CD4-positive, alpha-beta T cell treated with Interleukin-12 subunit alpha and Interleukin-12 subunit beta, for 1 hour (primary cell): ENCODE results near the gene CDK17.

Source experiments
- DNase-seq: peaks from one replicate; pipeline ENCODE4 v3.0.0-alpha.2; 2020

CDK17 gene

DNA sequence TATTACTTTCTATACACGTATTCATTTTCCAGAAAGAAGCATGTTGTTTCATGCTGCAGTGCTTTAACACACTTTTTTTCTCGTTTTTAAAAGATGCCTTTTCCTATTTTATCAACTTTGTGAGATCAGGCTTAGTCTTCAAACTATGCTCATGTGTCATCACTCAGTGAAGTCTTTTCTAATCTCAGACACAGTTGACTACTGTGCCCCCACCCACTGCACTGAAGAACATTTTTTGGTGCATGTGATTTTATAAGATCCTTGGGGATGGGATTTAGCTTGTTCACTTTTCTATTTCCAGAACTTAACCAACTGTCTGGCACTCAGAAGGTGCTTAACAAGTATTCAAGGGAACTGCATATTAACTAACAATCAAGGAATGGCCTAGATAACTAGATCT lies 85.5 kb downstream of the CDK17 start:
- DNase-seq, result no peak

DNA sequence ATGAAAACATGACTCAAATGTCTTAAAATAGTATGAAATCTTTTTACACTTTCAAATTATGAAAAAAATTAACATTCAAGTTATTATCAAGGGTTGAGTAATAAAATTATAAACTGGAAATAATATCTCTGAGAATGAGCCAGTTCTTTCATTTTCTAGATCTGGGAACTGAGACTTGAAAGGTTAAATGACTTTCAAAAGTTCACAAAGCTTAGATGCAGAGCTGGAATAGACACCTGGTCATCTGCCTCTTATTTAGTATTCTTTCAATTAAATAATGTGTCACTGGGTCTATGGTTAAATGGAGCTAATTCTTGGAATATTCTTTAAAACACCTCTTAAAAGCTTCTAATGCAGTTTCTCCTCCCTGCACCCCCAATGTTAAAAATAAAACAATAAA lies 86.6 kb downstream of the CDK17 start:
- no peak for DNase-seq

DNA sequence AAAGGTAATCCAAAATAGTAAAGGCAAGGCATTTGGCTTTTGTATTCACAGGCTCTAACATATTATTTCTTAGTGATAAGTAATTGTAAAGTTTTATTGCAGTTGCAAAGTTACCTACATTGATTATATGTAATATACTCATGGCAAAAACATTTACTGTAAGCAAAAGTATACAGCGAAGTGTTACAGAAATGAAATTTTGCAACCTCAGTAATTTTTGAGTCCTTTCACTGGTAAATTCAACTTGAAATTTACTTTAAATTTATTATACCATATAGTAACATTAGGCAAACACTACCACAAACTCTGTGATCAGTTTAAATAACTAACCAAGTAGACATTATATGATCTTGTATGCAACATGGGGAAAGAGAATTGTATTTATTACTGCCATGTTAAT lies 89.0 kb downstream of the CDK17 start:
- no peak for DNase-seq

DNA sequence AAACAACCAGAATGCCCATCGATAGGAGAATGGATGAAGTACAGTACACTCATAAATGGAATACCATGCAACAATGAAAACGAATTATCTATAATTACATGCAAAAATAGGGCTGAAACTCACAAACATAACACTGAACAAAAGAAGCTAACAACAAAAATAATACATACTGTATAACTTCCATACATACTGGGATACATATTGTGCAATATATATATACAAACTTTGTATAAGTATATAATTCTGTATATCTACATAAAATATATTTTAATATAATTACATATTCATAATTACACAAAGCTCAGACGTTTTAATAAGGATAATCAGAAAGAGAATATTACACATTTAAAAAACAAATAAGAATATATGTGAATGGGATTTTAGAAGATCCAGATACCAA lies 90.2 kb downstream of the CDK17 start:
- no peak for DNase-seq

DNA sequence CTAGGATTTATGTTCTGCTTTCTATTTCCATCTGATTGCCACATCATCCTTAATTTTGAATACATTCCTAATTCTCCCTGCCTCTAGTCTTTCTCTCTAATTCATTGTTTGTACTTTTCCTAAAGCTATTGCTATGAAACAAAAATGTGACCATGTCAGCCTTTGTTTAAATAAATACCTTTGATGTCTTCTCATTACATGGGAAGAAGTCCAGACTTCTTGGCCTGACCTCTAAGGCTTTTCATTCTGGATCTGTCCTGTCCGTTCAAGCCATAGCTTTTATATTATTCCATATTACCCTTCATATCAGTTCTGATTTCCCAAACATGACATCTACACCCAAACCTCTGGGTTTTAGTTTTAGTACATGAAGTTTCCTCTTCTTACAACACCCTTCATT lies 91.4 kb downstream of the CDK17 start:
- DNase-seq, result no peak

DNA sequence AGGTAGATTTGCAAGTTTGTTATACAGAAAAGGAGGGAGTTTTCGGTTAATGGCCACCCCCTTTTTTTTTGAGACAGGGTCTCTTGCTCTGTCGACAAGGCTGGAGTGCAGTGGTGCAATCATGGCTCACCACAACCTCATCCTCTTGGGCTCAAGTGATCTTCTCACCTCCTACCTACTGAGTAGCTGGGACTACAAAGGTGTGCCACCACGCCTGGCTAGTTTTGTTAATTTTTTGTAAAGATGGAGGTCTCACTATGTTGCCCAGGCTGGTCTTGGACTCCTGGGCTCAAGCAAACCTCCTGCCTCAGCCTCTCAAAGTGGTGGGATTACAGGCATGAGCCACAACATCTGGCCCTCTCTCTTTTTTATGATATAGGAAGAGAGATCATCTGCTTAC lies 94.6 kb downstream of the CDK17 start:
- DNase-seq, result no peak

DNA sequence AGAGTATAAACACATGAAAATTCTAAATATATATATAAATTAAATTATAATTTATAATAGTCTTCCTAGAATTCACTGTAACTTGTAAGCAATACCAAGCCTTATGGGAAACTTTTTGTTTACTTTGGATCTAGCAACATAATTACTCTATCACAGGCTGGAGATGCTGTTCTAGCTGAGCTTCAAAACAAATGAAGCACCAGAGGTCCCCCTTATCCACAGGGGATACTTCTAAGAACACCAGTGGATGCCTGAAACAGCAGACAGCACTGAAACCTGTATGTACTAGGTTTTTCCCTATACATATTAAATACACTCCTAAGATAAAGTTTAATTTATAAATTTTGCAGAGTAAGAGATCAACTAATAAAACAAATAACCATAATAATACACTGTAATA lies 96.6 kb downstream of the CDK17 start:
- no peak for DNase-seq

DNA sequence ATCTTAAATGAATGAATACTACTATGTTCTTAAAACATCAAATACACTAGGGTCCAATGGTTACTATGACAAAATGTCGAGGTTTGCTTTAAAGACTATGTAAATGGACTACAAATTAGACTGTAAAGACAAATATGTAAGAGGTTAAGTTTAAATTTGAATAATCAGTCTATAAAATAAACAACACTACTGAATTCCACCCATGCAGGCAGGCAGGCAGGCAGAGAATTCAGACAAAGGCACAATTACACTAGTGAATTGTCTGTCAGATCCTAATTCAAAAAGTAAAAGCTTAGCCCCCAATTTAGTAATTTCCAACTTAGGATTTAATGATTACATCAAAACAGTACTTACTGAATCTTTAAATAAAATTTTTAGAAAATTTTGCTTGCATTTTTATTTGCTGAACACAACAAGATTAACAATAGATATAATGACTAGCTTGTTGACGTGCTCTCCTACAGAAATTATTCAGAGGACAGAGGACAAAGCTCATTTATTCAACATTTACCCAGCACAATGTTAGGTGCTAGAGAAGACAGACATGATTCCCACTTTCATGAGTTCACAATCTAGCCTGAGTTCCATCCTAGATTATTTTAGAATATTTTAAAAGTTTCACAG lies 97.4 kb downstream of the CDK17 start:
- no peak for DNase-seq

DNA sequence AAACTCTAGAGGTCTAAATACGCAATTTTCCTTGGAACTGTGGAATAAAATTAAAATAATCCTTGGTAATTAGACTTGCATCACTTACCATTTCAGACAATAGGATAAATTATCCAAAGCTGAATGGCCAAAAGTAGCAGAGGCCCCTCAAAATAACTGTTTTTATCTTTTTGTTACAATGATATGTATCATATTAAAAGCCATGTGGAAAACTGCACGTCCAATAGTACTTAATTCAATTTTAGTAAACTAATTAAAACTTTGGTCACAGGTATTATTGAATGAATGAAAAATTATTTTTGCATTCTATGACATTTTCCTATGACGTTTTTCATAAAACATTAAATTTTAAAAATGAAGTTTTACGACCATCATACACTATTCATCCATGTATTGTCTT lies 98.5 kb downstream of the CDK17 start:
- no peak for DNase-seq

DNA sequence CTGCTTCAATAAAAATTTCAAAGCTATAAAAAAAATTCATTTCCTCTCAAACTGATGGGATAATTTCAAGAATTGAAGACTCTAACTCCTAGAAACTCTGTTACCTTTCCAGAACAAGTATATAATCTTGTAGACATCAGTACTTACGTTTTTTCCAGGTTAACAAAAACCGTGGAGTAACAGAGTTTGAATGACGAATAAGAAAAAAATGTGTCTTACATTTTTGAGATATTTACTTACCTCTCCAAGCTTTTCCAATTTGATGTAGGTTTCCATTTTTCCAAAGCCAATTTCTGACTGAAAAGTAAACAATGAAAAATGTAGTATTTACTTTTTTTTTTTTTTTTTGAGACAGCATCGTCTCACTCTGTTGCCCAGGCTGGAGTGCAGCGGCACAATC lies 100.2 kb downstream of the CDK17 start:
- no peak for DNase-seq

DNA sequence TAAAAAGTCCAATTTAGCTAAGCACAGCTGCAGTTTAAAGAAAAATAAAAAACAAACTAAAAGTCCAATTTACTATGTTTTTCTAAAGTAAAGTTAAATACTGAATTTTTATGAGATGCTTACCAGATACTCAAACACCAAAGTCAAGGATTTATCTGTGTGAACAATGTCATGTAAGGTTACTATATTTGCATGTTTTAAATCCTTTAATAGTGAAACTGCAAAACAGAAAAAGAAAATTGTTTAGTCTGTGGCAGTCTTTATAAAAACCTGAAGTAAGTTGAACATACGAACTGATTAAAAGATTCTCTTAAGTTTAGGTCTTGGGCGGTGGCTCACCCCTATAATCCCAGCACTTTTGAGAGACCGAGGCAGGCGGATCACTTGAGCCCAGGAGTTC lies 102.7 kb downstream of the CDK17 start:
- no peak for DNase-seq

DNA sequence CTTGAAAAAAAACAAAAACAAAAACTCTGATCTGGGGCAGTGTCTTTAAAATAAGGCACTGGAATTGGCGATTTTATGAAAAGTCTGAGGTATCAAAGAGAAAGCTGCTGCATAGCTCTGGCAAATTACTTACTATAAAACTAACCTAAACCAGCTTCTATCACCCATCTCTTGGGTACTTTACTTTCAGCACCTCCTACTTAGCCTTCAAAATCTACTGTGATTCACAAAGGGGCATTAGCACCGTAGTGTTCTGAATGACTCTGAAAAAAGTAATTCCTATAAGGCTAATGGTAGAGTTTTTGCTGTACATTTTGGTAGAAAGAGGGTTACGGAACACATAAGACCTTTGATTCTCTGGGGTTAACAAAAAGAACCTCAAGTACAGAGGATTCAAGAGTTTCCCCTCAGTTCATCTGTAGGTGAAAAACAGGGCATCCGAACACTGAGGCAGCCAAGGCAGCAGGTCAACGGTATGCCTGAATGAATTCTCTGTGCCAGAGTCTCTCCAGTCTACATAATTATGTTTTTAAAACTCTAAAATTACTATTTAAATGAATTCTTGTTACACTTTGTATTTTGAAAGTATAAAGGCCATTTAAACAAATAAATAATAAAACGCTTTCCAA lies 104.6 kb downstream of the CDK17 start:
- DNase-seq, result no peak

DNA sequence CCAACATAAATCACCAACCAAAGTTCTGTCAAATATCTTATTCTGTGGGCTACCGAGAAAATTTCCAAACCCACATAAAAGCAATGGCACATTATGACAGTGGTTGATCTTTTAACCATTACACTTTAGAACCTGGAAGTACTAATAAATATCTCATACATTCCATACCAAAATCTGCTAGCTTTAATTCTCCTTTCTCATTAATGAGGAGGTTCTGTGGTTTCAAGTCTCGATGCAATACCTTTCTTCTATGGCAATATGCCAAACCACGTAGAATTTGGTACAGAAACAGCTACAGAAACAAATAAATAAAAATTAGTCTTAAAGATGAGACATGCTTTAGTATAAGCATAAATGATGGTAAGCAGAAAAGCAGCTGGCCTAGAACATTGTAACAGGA lies 105.4 kb downstream of the CDK17 start:
- DNase-seq, result peak; percentile 38

DNA sequence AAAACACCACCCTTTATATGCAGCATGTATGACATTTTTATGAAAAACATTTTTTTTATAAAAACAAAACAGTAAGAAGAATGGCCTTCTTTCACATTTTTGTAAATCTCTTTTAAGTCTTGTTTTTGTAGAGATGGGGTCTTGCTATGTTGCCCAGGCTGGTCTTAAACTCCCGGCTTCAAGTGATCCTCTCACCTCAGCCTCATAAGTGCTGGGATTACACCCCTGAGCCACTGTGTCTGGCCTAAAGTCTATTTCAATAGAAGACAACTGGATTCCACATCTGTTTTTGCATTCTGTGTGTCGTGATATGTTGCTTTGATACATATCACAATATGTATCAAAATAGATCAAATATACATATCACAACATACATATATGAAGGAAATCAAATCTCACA lies 107.1 kb downstream of the CDK17 start:
- DNase-seq, result no peak

DNA sequence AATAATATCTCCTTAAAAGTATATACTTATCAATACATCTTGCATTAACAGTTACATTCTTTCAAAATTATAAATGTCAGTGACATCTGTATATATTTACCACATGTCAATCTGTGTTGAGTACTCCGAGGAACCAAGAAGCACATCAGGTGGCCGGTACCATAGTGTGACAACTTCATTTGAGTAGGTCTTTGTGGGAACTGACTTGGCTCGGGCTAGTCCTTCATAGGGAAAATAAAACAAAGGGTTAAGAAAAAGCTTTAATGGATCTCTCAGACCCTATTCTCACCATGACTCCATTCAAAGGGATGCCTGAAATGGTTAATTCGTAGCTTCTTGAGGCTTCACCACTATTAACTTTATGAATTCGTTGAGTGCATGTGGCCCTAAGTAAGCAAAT lies 111.2 kb downstream of the CDK17 start:
- DNase-seq, result no peak

DNA sequence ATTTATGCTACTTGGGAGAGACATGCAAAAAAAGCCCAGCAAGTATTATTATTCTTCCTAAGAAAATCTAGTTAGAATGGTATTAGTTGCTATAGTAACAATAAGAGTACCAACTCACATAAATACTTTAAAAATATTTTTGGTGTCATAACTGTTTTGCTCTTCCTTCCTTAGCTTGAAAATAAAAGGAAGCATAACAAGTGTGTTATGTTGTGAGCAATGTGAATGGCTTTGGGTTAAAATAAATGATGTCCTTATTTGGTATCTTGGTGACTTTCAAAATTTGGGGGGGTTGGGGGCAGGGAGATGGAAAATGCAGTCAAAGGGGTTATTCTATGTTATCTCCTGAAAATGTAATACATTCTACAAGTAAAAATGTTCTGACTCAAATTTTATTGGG lies 115.1 kb downstream of the CDK17 start:
- no peak for DNase-seq

DNA sequence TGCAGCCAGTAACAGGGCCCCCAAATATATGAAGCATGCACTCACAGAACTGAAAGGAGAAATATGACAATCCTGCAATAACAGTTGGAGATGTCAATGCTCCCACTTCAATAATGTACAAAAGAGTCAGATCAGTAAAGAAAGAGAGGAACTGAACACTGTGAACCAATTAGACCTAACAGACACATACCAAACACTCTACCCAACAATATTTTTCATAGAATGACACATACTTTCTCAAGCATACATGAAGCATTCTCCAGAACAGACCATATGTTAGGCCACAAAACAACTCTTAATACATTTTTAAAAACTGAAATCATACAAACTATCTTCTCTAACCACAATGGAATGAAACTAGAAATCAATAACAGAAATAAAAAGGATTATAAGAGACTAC lies 125.9 kb downstream of the CDK17 start:
- DNase-seq, result no peak

DNA sequence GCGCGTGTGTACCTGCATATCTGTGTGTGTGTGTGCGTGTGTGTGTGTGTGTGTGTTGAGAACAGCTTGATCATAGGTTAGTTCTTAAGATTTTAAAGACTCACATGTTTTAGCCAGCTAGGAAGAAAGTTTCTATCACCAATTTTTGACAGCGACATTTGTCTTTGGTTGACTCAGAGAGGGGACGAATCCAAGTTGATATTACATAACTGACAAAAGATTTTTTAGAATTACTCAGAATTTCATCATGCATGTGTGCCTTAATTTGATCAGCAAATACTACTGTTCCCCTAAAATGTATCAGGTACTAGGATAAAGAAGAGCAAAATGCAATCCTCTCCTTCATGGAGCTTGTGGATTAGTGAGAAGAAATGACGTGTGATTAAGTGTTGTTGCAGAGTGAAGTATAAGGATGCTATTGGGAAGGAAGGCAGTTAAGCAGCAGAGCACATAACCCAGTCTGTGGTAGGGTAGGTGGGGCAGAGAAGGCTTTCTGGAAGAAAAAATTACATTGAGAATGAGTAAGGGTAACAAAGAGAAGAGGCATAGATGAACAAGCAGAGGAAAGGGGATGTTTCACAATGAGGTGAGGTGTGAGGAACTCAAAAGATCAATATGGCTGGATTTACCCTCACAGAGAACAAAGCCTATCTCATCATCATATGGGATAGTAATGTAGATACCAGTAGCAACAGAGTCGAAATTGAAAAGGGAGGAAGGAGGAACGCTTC lies 128.6 kb downstream of the CDK17 start:
- DNase-seq, result no peak

DNA sequence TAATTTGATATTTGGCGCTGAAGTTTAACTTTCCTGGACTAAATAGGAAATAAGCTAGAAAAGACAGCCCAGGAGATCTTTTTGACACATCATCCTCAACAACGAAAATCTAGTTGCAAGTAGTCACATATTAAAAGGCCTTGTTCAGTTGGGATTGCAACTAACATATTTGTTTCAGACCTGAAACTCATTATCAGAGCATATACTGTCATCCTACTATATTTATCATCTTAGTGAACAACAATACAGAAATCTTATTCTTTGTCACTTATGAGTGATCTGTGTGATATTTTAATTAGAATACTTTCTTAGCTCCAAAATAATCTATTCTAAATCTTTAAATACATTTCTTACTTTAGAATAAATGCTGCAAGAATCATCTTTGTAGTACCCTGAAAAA lies 134.0 kb downstream of the CDK17 start:
- no peak for DNase-seq

DNA sequence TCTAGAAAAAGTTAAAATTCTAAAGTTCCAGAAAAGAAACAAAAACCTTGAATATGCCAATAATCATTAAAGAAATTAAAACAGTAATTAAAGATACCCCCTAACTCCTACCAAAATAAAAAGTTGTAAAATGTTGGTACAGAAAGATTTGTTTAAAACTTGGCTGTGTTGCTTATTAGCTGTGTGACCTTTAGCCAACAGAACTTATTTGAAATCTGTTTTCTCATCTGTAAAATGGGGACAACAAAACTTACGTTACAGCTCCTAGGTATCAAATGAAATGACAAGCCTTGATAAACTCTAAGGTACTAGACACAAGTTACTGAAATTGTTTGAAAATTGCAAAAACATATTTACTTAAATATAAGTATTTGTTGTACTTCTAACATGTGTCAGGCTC lies 134.4 kb downstream of the CDK17 start:
- DNase-seq, result no peak

DNA sequence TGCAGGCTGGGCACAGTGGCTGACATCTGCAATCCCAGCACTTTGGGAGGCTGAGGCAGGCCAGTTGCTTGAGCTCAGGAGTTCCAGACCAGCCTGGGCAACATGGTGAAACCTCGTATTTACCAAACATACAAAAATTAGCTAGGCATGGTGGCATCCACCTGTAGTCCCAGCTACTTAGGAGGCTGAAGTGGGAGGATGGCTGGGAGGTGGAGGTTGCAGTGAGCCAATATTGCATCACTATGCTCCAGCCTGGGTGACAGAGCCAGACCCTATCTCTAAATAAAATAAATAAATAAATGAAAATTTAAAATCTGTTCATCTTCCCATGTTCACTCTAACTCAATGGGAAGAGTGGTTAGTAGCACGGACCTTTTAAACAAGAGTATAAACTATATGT lies 134.8 kb downstream of the CDK17 start:
- no peak for DNase-seq

DNA sequence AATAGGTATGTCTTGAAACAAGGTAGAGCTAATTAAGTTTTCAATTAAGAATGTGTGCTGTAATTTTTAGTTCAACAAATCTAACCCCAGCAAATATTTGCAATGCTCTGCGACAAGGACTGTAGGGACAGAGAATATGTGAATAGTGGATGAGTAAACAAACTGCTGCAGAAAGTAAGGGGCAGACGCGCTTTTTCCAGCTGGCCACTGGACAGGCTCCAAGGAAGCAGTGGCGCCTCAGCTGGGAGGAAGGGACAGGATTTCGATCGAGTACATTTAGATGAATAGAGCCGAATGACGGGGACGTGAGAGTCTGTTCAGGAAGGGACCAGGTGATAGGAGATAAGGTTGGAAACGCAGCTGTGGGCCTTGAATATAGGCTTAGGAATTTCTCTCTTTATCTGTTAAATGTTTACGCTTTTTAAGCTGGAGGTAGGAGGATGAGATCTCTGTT lies 136.8 kb downstream of the CDK17 start:
- no peak for DNase-seq

DNA sequence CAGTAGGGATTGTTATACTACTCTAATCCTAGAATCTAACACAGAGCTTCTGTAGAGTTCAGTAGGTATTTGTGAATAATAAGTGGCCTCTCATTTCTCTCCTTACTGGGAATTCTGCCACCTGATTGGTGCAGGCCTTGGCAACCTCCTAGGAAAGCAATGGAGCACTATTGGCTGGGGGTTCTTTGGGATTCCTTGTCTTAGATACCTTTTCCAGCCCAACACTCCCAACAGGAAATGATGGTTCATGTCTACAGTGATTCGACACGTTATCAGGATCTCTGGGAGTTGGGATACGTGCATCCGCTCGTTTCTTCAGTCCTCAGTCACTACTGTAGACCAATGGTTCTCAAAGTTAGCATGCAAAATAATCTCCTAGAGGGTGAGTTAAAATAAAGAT lies 138.7 kb downstream of the CDK17 start:
- no peak for DNase-seq

DNA sequence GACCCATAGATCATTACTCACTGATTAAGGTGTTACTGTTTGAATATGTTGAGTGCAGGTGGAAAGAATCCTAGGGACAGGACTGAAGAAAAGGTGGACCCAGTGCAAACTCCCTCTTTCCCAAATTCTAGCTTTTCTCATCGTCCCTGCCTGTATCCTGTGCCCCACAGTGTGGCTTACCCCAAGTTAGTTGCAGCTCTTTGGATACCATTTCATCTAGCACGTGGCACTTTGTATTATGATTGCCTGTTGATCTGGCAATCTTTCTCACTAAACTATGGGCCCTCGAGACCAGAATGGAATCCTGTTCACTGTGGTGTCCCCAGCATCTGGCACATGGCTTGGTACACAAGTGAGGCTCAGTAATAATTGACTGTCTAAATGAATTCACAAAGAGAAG lies 139.6 kb downstream of the CDK17 start:
- DNase-seq, result no peak

DNA sequence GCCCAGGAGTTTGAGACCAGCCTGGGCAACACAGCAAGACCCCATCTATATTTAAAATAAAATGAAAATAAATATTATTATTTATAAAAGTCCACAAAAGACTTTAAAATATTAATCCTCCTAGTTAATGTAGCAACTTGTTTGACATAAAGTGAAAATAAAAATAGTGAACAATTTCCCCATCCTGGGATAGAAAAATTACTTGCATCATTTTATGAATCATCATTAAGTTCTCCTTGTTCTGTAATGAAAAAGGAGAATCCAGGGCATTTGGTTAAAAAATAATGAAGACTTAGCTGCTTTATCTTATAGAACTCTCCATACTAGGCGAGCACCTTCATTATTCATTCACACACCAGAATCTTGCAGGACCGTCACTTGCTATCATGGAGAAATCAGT lies 140.0 kb downstream of the CDK17 start:
- DNase-seq, result no peak
